Brain microvascular endothelial cell (primary cell): ENCODE data around the gene HSF4.

ENCODE experiments used
- DNase-seq: peaks from one replicate; pipeline ENCODE4 v3.0.0-alpha.2; 2020
- H3K27ac ChIP-seq: fragments of 250-450 bp; sonication (Bioruptor Pico); 2 replicates; pipeline ENCODE4 v1.5.1; 2020; ENCODE audit warnings: mild to moderate bottlenecking, moderate library complexity
- H3K27me3 ChIP-seq: fragments of 250-450 bp; sonication (Bioruptor Pico); replicated peaks from 2 replicates; pipeline ENCODE4 v1.5.1; 2020; ENCODE audit warnings: mild to moderate bottlenecking
- H3K36me3 ChIP-seq: fragments of 250-450 bp; sonication (Bioruptor Pico); replicated peaks from 2 replicates; pipeline ENCODE4 v1.5.1; 2020; ENCODE audit warnings: mild to moderate bottlenecking
- H3K4me3 ChIP-seq: 2 replicates; pipeline ENCODE4 v1.5.1; 2011; ENCODE audit warnings: low read depth, mild to moderate bottlenecking, control low read depth, low read length, moderate library complexity
- in situ Hi-C: cut with HindIII; loops from 2 replicates; pipeline ENCODE4 v1.10.0; 2017; ENCODE audit warnings: low sequenced_read_pairs, low pct_ligation_motif_present
- TF ChIP-seq, protein P1 (sequence below): IDR thresholded peaks from 2 replicates; pipeline ENCODE4 v1.5.1; 2011; ENCODE audit warnings: low read depth, mild to moderate bottlenecking, moderate library complexity, low read length, control low read depth, inconsistent platforms; ENCODE audit errors: missing control alignments

Gene HSF4

DNA sequence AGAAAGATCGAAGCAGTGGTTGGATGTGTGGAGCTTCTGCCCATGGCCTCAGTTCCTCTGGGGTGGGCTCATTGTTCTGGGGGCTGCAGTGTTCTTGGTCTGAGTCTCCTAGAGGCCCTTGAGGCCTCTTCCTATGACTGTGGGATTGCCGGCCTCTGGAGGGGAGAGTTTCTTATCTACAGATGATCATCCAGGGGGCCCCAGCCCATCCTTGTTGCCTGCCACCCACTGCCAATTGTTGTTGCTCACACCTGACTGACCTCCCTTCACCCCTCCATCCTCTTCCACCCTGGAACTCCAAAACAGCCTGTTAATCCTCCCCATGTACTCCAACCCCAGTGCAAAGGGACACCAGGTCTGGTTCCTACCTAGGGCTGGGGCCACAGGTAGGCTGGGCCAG, 19.6 kb upstream of the HSF4 start:
- Histone ChIP-seq H3K4me3 (no peak overlapping the region), H3K27ac (no peak overlapping the region), H3K27me3 (no peaks in the 10 kb centered on the region), H3K36me3 (peaks cover 57% of the 10 kb centered on the region)
- no peak for DNase-seq
- TF ChIP-seq, protein P1, sequence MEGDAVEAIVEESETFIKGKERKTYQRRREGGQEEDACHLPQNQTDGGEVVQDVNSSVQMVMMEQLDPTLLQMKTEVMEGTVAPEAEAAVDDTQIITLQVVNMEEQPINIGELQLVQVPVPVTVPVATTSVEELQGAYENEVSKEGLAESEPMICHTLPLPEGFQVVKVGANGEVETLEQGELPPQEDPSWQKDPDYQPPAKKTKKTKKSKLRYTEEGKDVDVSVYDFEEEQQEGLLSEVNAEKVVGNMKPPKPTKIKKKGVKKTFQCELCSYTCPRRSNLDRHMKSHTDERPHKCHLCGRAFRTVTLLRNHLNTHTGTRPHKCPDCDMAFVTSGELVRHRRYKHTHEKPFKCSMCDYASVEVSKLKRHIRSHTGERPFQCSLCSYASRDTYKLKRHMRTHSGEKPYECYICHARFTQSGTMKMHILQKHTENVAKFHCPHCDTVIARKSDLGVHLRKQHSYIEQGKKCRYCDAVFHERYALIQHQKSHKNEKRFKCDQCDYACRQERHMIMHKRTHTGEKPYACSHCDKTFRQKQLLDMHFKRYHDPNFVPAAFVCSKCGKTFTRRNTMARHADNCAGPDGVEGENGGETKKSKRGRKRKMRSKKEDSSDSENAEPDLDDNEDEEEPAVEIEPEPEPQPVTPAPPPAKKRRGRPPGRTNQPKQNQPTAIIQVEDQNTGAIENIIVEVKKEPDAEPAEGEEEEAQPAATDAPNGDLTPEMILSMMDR = no peak
- in situ Hi-C loops = no loop called here

GRCh38 chr16:67145746-67146145, 18.8 kb upstream of the HSF4 start:
- DNase-seq = no peak
- in situ Hi-C loops = no loop called here
- no peak overlapping the region for H3K4me3 ChIP-seq
- H3K27me3 ChIP-seq = no peaks in the 10 kb centered on the region
- H3K36me3 ChIP-seq = peaks cover 51% of the 10 kb centered on the region
- no peak overlapping the region for H3K27ac ChIP-seq
- TF ChIP-seq, protein P1 = no peak

GRCh38 chr16:67146523-67147357, 17.8 kb upstream of the HSF4 start:
- in situ Hi-C loops = no loop called here
- H3K27ac ChIP-seq = no peak overlapping the region
- TF ChIP-seq, protein P1 = peak; percentile 26
- peaks cover 44% of the 10 kb centered on the region for H3K36me3 ChIP-seq
- H3K4me3 ChIP-seq = no peak overlapping the region
- no peaks in the 10 kb centered on the region for H3K27me3 ChIP-seq
- no peak for DNase-seq

GRCh38 chr16:67147437-67148140, 17.0 kb upstream of the HSF4 start:
- Histone ChIP-seq H3K4me3 (no peak overlapping the region), H3K27ac (no peak overlapping the region), H3K36me3 (peaks cover 37% of the 10 kb centered on the region), H3K27me3 (no peaks in the 10 kb centered on the region)
- in situ Hi-C loops = no loop called here
- no peak for DNase-seq
- TF ChIP-seq, protein P1 = no peak

GRCh38 chr16:67148221-67148620, 16.3 kb upstream of the HSF4 start:
- in situ Hi-C loops = no loop called here
- DNase-seq = no peak
- H3K4me3 ChIP-seq = no peak overlapping the region
- H3K36me3 ChIP-seq = peaks cover 31% of the 10 kb centered on the region
- H3K27me3 ChIP-seq = no peaks in the 10 kb centered on the region
- TF ChIP-seq, protein P1 = no peak
- H3K27ac ChIP-seq = no peak overlapping the region
